ENCODE measurements around the gene ADARB2. TPM values are rescaled to one million over a fixed set of nuclear protein-coding genes. Genes with fewer than 3 reads are reported as not detected.

Gene ADARB2
- total and polyA plus RNA-seq, 7 experiments from 2014 or later: 0.05 to 13.6 (median 6.3) TPM; not detected in 3

DNA sequence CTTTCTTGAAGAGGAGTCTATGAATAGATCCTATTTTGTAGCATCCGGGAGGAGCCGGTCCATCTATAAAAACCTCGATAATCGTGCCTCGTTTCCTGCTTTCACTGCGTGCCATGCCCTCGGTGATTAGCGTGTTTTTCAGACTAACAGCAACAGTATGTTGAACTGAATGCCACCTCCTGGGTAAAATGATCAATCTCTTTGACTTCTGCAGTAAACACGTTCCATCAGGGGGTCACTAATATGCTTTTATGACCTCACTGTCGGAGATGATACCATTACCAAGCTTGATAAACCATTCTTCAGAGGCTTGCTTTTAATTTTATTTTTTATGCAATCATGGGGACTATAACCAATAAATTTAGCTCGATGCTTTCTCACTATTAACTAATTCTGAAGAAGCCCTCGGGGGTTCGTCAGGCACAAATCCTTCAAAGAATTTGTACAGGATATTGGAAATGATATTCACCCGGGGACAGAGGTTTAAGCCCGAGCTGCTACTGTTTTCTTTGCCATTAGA lies 228.3 kb downstream of the ADARB2 start:
- Histone ChIP-seq H3K27ac (ENCODE audit: low read depth, low read length) (no peak overlapping the region), H3K36me3 (ENCODE audit: control insufficient read depth in 2 of 3, insufficient read depth in 3 of 3, low read length in 3 of 3) (no peaks in the 10 kb centered on the region), H3K27me3 (ENCODE audit: control insufficient read depth in 2 of 2, insufficient read depth in 2 of 2, low read length in 2 of 2) (no peaks in the 10 kb centered on the region), H3K4me3 (ENCODE audit: low read length) (no peak overlapping the region), H3K9me3 (ENCODE audit: control insufficient read depth in 2 of 3, low read length in 3 of 3) (no peaks in the 10 kb centered on the region), H3K4me1 (ENCODE audit: control insufficient read depth in 2 of 2, insufficient read depth in 2 of 2, low read length in 2 of 2) (no peaks in the 10 kb centered on the region)
- Mint-ChIP-seq H3K27ac (no peak overlapping the region), H3K27me3 (peaks cover 0 to 48% (median 3%) of the 10 kb centered on the region in 5 donors), H3K36me3 (no peaks in the 10 kb centered on the region), H3K4me3 (no peak overlapping the region), H3K4me1 (no peaks in the 10 kb centered on the region), H3K9me3 (peaks cover 0 to 10% (median 0%) of the 10 kb centered on the region in 11 donors)
- ChIA-PET POLR2A (no interaction called here), CTCF (no interaction called here)
- no peak for DNase-seq
- intact Hi-C loops (cut with micrococcal nuclease): no loop called here
- no peak for ATAC-seq

DNA sequence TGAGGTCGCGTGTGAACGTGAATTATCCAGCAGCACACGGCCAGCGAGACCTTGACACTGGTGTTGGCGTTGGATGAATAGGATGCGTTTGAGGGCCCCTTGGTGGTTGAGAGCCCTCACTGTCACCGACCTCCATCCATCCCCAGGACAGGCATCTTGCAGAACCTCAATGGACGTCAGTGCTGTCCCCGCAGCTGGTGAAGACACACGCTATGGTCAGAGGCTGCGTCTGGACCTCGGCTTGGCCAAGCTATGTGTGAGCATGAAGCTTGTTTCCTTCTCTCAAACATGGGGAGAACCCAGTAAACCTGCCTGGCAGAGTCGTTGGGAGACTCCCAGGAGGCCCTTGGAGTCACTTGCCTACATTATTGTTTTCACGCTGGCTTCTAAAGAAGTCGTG lies 229.2 kb downstream of the ADARB2 start:
- no peaks in the 10 kb centered on the region for H3K4me1 Mint-ChIP-seq
- CTCF ChIA-PET: no interaction called here
- no peaks in the 10 kb centered on the region for H3K36me3 ChIP-seq (ENCODE audit: control insufficient read depth in 2 of 3, insufficient read depth in 3 of 3, low read length in 3 of 3)

DNA sequence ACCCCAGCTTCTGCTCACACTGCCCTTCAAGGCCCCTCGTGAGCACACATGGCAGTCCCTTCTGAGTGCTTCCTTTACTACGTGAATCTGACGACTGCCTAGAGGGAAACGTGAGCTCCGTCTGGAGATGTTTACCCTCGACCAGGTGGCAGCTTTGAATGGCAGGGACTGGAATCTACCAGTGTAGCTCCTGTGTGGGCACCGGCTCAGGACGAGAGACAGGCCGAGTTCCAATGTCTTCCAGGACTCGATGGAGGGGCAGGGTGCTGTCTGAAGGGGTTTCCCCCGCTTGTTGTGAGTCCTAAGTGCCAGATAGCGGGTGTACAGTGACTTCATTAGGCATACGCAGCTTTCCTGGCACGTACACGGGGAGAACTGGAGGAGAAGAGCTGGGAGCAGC lies 229.9 kb downstream of the ADARB2 start:
- ChIA-PET CTCF (no interaction called here), POLR2A (interaction anchor here (0.5 kb wide), 1 partner anchor 415 kb away, joined by 3 read pairs; no protein-coding TSS in a partner anchor)
- H3K9me3 ChIP-seq (ENCODE audit: control insufficient read depth in 2 of 3, low read length in 3 of 3): no peaks in the 10 kb centered on the region
- Mint-ChIP-seq H3K27ac (no peak overlapping the region), H3K36me3 (no peaks in the 10 kb centered on the region), H3K27me3 (peaks cover 0 to 42% (median 3%) of the 10 kb centered on the region in 5 donors), H3K4me3 (no peak overlapping the region), H3K9me3 (peaks cover 0 to 10% (median 0%) of the 10 kb centered on the region in 11 donors), H3K4me1 (no peaks in the 10 kb centered on the region)
- H3K4me3 ChIP-seq (ENCODE audit: low read length): no peak overlapping the region
- no peak overlapping the region for H3K27ac ChIP-seq (ENCODE audit: low read depth, low read length)
- no peak for DNase-seq
- no peaks in the 10 kb centered on the region for H3K4me1 ChIP-seq (ENCODE audit: control insufficient read depth in 2 of 2, insufficient read depth in 2 of 2, low read length in 2 of 2)
- intact Hi-C loops (cut with micrococcal nuclease): no loop called here
- no peaks in the 10 kb centered on the region for H3K36me3 ChIP-seq (ENCODE audit: control insufficient read depth in 2 of 3, insufficient read depth in 3 of 3, low read length in 3 of 3)
- H3K27me3 ChIP-seq (ENCODE audit: control insufficient read depth in 2 of 2, insufficient read depth in 2 of 2, low read length in 2 of 2): no peaks in the 10 kb centered on the region
- no peak for ATAC-seq

More for the DNA sequence above, 229.2 kb downstream of the ADARB2 start:
- H3K4me3 ChIP-seq (ENCODE audit: low read length): no peak overlapping the region
- no peaks in the 10 kb centered on the region for H3K4me1 ChIP-seq (ENCODE audit: control insufficient read depth in 2 of 2, insufficient read depth in 2 of 2, low read length in 2 of 2)
- Mint-ChIP-seq H3K27me3 (peaks cover 0 to 45% (median 3%) of the 10 kb centered on the region in 5 donors), H3K27ac (no peak overlapping the region), H3K36me3 (no peaks in the 10 kb centered on the region), H3K4me3 (no peak overlapping the region), H3K9me3 (peaks cover 0 to 10% (median 0%) of the 10 kb centered on the region in 11 donors)
- intact Hi-C loops (cut with micrococcal nuclease): no loop called here
- ATAC-seq (no peak), DNase-seq (no peak)
- POLR2A ChIA-PET: interaction anchor here (0.5 kb wide), 1 partner anchor 415 kb away, joined by 3 read pairs; no protein-coding TSS in a partner anchor
- H3K27me3 ChIP-seq (ENCODE audit: control insufficient read depth in 2 of 2, insufficient read depth in 2 of 2, low read length in 2 of 2): no peaks in the 10 kb centered on the region
- no peak overlapping the region for H3K27ac ChIP-seq (ENCODE audit: low read depth, low read length)
- no peaks in the 10 kb centered on the region for H3K9me3 ChIP-seq (ENCODE audit: control insufficient read depth in 2 of 3, low read length in 3 of 3)

DNA sequence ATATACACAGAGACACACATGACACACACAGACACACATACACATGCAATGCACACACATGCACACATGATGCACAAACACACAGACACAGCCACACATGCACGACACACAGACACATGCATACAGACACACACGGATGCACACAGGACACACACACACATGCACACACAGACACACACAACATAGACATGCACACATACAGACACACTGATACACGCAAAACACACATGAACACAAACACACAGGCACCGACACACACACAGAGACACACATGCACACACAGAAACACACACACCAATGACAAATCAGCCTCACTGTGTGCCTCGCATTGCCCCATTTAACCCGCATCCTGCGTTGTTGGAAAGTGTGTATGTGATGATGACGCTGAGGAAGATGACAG lies 232.4 kb downstream of the ADARB2 start:
- CTCF ChIA-PET: no interaction called here
- intact Hi-C loops (cut with micrococcal nuclease): no loop called here

DNA sequence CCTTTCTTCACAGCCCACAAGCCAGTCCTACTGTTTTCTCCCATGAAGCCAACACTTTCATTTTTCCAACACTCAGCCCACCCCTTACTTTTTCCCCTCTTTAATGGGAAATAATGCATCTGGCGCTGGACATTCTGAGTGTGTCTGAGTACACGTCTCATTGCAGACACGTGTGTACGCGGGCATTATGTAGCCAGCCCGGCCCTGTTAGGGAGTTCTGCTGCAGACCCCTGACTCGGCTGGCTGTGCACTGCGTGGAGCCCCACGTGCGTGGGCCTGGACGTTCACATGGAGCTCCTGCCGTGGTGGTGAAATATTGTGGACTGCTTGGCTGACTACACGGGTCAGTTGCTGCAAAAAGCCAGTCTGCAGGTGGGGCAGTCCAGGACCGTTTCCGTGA lies 233.0 kb downstream of the ADARB2 start:
- H3K36me3 ChIP-seq (ENCODE audit: control insufficient read depth in 2 of 3, insufficient read depth in 3 of 3, low read length in 3 of 3): no peaks in the 10 kb centered on the region
- DNase-seq (no peak), ATAC-seq (no peak)
- no peaks in the 10 kb centered on the region for H3K9me3 ChIP-seq (ENCODE audit: control insufficient read depth in 2 of 3, low read length in 3 of 3)
- Mint-ChIP-seq H3K27ac (no peak overlapping the region), H3K9me3 (peaks cover 0 to 6% (median 0%) of the 10 kb centered on the region in 11 donors), H3K36me3 (no peaks in the 10 kb centered on the region), H3K4me1 (no peaks in the 10 kb centered on the region), H3K27me3 (peaks cover 0 to 26% (median 3%) of the 10 kb centered on the region in 5 donors), H3K4me3 (no peak overlapping the region)
- H3K4me3 ChIP-seq (ENCODE audit: low read length): no peak overlapping the region
- CTCF ChIA-PET: no interaction called here
- H3K27me3 ChIP-seq (ENCODE audit: control insufficient read depth in 2 of 2, insufficient read depth in 2 of 2, low read length in 2 of 2): no peaks in the 10 kb centered on the region
- intact Hi-C loops (cut with micrococcal nuclease): no loop called here
- H3K27ac ChIP-seq (ENCODE audit: low read depth, low read length): no peak overlapping the region
- H3K4me1 ChIP-seq (ENCODE audit: control insufficient read depth in 2 of 2, insufficient read depth in 2 of 2, low read length in 2 of 2): no peaks in the 10 kb centered on the region
- POLR2A ChIA-PET: no interaction called here

More for the DNA sequence above, 232.4 kb downstream of the ADARB2 start:
- H3K4me1 Mint-ChIP-seq: no peaks in the 10 kb centered on the region
- H3K27me3 Mint-ChIP-seq: peaks cover 0 to 30% (median 3%) of the 10 kb centered on the region in 5 donors
- ATAC-seq (no peak), DNase-seq (no peak)
- H3K27me3 ChIP-seq (ENCODE audit: control insufficient read depth in 2 of 2, insufficient read depth in 2 of 2, low read length in 2 of 2): no peaks in the 10 kb centered on the region
- no peak overlapping the region for H3K27ac Mint-ChIP-seq
- no peak overlapping the region for H3K27ac ChIP-seq (ENCODE audit: low read depth, low read length)
- POLR2A ChIA-PET: no interaction called here
- no peaks in the 10 kb centered on the region for H3K9me3 ChIP-seq (ENCODE audit: control insufficient read depth in 2 of 3, low read length in 3 of 3)
- H3K4me3 ChIP-seq (ENCODE audit: low read length): no peak overlapping the region
- no peaks in the 10 kb centered on the region for H3K4me1 ChIP-seq (ENCODE audit: control insufficient read depth in 2 of 2, insufficient read depth in 2 of 2, low read length in 2 of 2)
- no peak overlapping the region for H3K4me3 Mint-ChIP-seq
- no peaks in the 10 kb centered on the region for H3K36me3 ChIP-seq (ENCODE audit: control insufficient read depth in 2 of 3, insufficient read depth in 3 of 3, low read length in 3 of 3)
- H3K36me3 Mint-ChIP-seq: no peaks in the 10 kb centered on the region
- H3K9me3 Mint-ChIP-seq: peaks cover 0 to 6% (median 0%) of the 10 kb centered on the region in 11 donors

DNA sequence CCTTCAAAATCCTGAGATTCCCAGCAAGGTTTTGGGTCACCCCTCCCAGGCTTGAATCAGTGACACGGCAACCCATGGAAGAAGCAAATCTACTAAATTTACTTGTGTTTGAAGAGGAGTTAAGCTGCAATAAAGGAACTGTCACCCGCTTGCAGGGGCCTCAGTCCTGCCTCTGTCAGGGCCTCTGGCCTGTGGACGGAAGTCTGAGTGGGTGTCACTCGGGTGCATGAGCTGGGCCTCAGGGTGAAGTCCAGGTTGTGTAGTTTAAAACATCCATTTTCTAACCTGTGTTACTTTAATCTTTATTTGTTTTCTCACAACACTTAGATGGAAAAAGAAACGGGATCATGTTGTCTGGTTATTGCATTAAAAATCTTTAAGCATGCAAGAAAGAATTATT lies 234.9 kb downstream of the ADARB2 start:
- Mint-ChIP-seq H3K27me3 (peaks cover 0 to 14% (median 0%) of the 10 kb centered on the region in 5 donors), H3K36me3 (no peaks in the 10 kb centered on the region), H3K4me1 (no peaks in the 10 kb centered on the region), H3K9me3 (peaks cover 0 to 6% (median 0%) of the 10 kb centered on the region in 11 donors), H3K27ac (no peak overlapping the region), H3K4me3 (no peak overlapping the region)
- no peaks in the 10 kb centered on the region for H3K4me1 ChIP-seq (ENCODE audit: control insufficient read depth in 2 of 2, insufficient read depth in 2 of 2, low read length in 2 of 2)
- H3K27ac ChIP-seq (ENCODE audit: low read depth, low read length): no peak overlapping the region
- DNase-seq (no peak), ATAC-seq (no peak)
- ChIA-PET POLR2A (no interaction called here), CTCF (no interaction called here)
- intact Hi-C loops (cut with micrococcal nuclease): no loop called here
- H3K27me3 ChIP-seq (ENCODE audit: control insufficient read depth in 2 of 2, insufficient read depth in 2 of 2, low read length in 2 of 2): no peaks in the 10 kb centered on the region
- no peaks in the 10 kb centered on the region for H3K9me3 ChIP-seq (ENCODE audit: control insufficient read depth in 2 of 3, low read length in 3 of 3)
- no peak overlapping the region for H3K4me3 ChIP-seq (ENCODE audit: low read length)
- no peaks in the 10 kb centered on the region for H3K36me3 ChIP-seq (ENCODE audit: control insufficient read depth in 2 of 3, insufficient read depth in 3 of 3, low read length in 3 of 3)

DNA sequence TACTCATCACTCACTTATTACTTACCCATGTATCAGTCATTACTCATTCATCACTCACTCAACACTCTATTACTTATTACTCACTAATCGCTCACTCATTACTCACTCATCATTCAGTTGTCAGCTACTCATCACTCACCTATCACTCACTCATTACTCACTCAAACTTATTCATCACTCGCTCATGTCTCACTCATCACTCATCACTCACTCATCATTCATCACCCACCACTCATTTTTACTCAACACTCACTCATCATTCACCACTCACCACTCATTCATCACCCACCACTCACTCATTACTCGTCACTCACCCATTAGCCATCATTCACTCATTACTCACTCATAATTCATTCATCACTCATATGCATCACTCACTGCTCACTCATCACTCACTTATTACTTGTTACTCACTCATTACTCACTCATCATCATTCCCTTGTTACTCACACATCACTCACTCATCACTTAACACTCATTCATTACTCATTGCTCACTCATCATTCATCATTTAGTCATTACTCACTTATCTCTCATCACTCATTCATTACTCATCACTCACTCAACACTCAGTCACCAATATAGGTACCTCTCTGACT lies 237.9 kb downstream of the ADARB2 start:
- no peaks in the 10 kb centered on the region for H3K9me3 ChIP-seq (ENCODE audit: control insufficient read depth in 2 of 3, low read length in 3 of 3)
- Mint-ChIP-seq H3K9me3 (peaks cover 0 to 2% (median 0%) of the 10 kb centered on the region in 11 donors), H3K27me3 (peaks cover 0 to 5% (median 0%) of the 10 kb centered on the region in 5 donors), H3K36me3 (no peaks in the 10 kb centered on the region), H3K4me1 (no peaks in the 10 kb centered on the region), H3K4me3 (no peak overlapping the region), H3K27ac (no peak overlapping the region)
- intact Hi-C loops (cut with micrococcal nuclease): no loop called here
- no peaks in the 10 kb centered on the region for H3K27me3 ChIP-seq (ENCODE audit: control insufficient read depth in 2 of 2, insufficient read depth in 2 of 2, low read length in 2 of 2)
- H3K36me3 ChIP-seq (ENCODE audit: control insufficient read depth in 2 of 3, insufficient read depth in 3 of 3, low read length in 3 of 3): no peaks in the 10 kb centered on the region
- DNase-seq: no peak
- H3K4me1 ChIP-seq (ENCODE audit: control insufficient read depth in 2 of 2, insufficient read depth in 2 of 2, low read length in 2 of 2): no peaks in the 10 kb centered on the region
- POLR2A ChIA-PET: no interaction called here
- ATAC-seq: no peak
- CTCF ChIA-PET: no interaction called here
- H3K4me3 ChIP-seq (ENCODE audit: low read length): no peak overlapping the region
- no peak overlapping the region for H3K27ac ChIP-seq (ENCODE audit: low read depth, low read length)

Measured in naive thymus-derived CD4-positive, alpha-beta T cell (primary cell).